Upper lobe of left lung (tissue), 4 donors: ENCODE data around the gene KRTAP5-10.

Source experiments
- POLR2A ChIP-seq, 4 donors: fragments of 450-650 bp; IDR thresholded peaks; one replicate each; pipeline ENCODE4 v1.5.1; 2016 to 2017; ENCODE audit warnings: antibody characterized with exemption in 4 of 4, mild to moderate bottlenecking in 2 of 4
- POLR2AphosphoS5 ChIP-seq, 2 donors: sonication (generic); formaldehyde crosslinking; IDR thresholded peaks; one replicate each; pipeline ENCODE4 v1.5.1; 2017; ENCODE audit warnings: antibody characterized with exemption in 2 of 2
- TF ChIP-seq, protein P1 (sequence below), 6 experiments: fragments of 450-650 bp in 4 of 6; fragments of 200-600 bp in 2 of 6; sonication (generic) in 2 of 6; IDR thresholded peaks; one replicate each; pipeline ENCODE4 v1.5.1; 2016 to 2019; ENCODE audit warnings: antibody characterized with exemption in 6 of 6

DNA sequence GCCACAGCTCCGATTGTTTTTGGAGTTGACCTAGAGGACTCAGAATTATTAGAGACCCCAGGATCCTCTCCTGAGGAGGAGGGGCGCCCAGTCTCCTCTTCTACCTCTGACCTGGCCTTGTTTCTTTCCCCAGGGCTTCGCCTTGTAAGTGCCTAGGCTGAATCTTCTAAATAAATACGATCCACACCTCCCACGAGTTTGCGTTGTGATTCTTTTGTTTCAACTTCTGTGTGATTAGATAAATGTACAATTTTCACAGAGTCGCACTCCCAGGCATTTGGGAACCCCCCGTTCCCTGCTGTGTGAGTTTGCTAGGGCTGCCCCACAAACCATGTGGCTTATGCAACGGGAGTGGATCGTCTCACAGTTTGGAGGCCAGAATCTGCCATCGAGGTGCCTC, 26.3 kb upstream of the KRTAP5-10 start:
- TF ChIP-seq, protein P1, sequence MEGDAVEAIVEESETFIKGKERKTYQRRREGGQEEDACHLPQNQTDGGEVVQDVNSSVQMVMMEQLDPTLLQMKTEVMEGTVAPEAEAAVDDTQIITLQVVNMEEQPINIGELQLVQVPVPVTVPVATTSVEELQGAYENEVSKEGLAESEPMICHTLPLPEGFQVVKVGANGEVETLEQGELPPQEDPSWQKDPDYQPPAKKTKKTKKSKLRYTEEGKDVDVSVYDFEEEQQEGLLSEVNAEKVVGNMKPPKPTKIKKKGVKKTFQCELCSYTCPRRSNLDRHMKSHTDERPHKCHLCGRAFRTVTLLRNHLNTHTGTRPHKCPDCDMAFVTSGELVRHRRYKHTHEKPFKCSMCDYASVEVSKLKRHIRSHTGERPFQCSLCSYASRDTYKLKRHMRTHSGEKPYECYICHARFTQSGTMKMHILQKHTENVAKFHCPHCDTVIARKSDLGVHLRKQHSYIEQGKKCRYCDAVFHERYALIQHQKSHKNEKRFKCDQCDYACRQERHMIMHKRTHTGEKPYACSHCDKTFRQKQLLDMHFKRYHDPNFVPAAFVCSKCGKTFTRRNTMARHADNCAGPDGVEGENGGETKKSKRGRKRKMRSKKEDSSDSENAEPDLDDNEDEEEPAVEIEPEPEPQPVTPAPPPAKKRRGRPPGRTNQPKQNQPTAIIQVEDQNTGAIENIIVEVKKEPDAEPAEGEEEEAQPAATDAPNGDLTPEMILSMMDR (IDR thresholded peaks at IDR 0.05) = no peak
- TF ChIP-seq POLR2AphosphoS5 (IDR thresholded peaks at IDR 0.05) (no peak), POLR2A (IDR thresholded peaks at IDR 0.05) (no peak)
